Ishikawa (cell line): Measurements from ENCODE around the gene USP46.

Experiments used
- CEBPB ChIP-seq: IDR thresholded peaks from 2 replicates; pipeline ENCODE4 v1.6.1; 2012
- CREB1 ChIP-seq: IDR thresholded peaks from 2 replicates; pipeline ENCODE4 v1.6.1; 2012; ENCODE audit warnings: low read depth
- EGR1 ChIP-seq: IDR thresholded peaks from 2 replicates; pipeline ENCODE4 v1.6.1; 2012
- EP300 ChIP-seq: IDR thresholded peaks from 2 replicates; pipeline ENCODE4 v1.6.1; 2012; ENCODE audit warnings: borderline replicate concordance
- FOXM1 ChIP-seq: IDR thresholded peaks from 2 replicates; pipeline ENCODE4 v1.6.1; 2012; ENCODE audit warnings: low read depth, borderline replicate concordance
- NFIC ChIP-seq: IDR thresholded peaks from 2 replicates; pipeline ENCODE4 v1.6.1; 2012
- RAD21 ChIP-seq: IDR thresholded peaks from 2 replicates; pipeline ENCODE4 v1.6.1; 2012; ENCODE audit warnings: low read depth
- REST ChIP-seq: IDR thresholded peaks from 2 replicates; pipeline ENCODE4 v1.6.1; 2012; ENCODE audit warnings: low read depth, mild to moderate bottlenecking
- TAF1 ChIP-seq: IDR thresholded peaks from 2 replicates; pipeline ENCODE4 v1.6.1; 2012; ENCODE audit warnings: low read depth, mild to moderate bottlenecking
- TCF12 ChIP-seq: IDR thresholded peaks from 2 replicates; pipeline ENCODE4 v1.6.1; 2012; ENCODE audit warnings: low read depth
- TEAD4 ChIP-seq: IDR thresholded peaks from 2 replicates; pipeline ENCODE4 v1.6.1; 2012
- USF1 ChIP-seq: IDR thresholded peaks from 2 replicates; pipeline ENCODE4 v1.6.1; 2012
- YY1 ChIP-seq: IDR thresholded peaks from 2 replicates; pipeline ENCODE4 v1.6.1; 2012; ENCODE audit warnings: low read depth
- ZBTB7A ChIP-seq: IDR thresholded peaks from 2 replicates; pipeline ENCODE4 v1.6.1; 2012; ENCODE audit warnings: low read depth
- TF ChIP-seq, protein P1 (sequence below): IDR thresholded peaks from 2 replicates; pipeline ENCODE4 v1.6.1; 2012

The USP46 gene

DNA sequence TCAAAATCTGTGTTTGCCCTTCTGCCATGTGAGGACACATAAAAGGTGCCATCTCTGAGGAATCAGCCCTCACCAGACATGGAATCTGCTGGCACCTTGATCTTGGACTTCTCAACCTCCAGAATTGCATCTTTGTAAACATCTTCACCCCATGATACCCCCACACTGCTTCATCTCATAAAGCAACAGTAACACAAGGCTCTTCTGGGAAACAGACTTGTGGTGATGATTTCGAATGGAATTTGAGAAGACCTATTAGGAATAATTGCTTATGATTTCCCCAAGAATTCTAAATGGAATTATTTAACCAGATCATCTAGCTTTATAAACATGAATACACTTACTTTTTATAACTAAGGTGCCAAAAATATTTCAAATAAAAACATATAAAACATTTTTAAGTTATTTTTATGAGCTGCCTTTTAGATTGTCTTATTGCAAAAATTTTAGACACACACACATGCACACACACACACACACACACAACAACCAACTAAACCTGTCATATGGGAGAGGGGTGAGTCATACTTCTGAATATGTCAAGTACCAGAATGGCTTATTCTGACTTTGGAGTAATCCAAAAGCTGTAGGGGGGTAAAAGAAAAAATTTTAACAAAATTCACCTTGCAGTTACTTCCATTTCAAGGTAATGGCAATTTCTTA is 82.0 kb downstream of the USP46 start:
- TF ChIP-seq CEBPB, result no peak
- no peak for TF ChIP-seq REST
- TF ChIP-seq EGR1, result no peak
- no peak for TF ChIP-seq CREB1
- TF ChIP-seq NFIC, result no peak
- no peak for TF ChIP-seq TCF12
- TF ChIP-seq FOXM1, result no peak
- TF ChIP-seq ZBTB7A, result no peak
- no peak for TF ChIP-seq TAF1
- no peak for TF ChIP-seq RAD21
- no peak for TF ChIP-seq YY1
- TF ChIP-seq USF1, result no peak
- TF ChIP-seq, protein P1, sequence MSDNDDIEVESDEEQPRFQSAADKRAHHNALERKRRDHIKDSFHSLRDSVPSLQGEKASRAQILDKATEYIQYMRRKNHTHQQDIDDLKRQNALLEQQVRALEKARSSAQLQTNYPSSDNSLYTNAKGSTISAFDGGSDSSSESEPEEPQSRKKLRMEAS, result no peak
- TF ChIP-seq TEAD4, result no peak
- TF ChIP-seq EP300, result no peak

DNA sequence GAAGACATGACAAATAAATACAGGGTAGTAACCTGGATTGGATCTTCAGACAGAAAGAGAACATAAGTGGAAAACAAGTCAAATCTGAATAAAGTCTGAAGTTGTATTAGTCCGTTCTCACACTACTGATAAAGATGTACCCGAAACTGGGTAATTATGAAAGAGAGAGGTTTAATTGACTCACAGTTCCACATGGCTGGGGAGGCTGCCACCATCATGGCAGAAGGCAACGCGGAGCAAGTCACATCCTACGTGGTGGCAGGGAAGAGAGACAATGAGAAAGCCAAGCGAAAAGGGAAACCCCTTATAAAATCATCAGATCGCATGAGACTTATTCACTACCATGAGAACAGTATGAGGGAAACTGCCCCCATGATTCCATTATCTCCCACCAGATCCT is 82.8 kb downstream of the USP46 start:
- TF ChIP-seq NFIC (no peak), ZBTB7A (no peak), FOXM1 (no peak), EGR1 (no peak), USF1 (no peak), TEAD4 (no peak), EP300 (no peak), RAD21 (no peak), YY1 (no peak), CREB1 (no peak), REST (no peak)
- TF ChIP-seq, protein P1, result no peak

GRCh38 chr4:52575406-52575805 is 83.7 kb downstream of the USP46 start:
- TF ChIP-seq ZBTB7A (no peak), CEBPB (no peak), NFIC (no peak), TAF1 (no peak), RAD21 (no peak), YY1 (no peak), EP300 (no peak), TCF12 (no peak), CREB1 (no peak)
- TF ChIP-seq, protein P1, result no peak

- TF ChIP-seq, protein P1, result no peak
- no peak for TF ChIP-seq CREB1
- TF ChIP-seq USF1, result no peak
- TF ChIP-seq ZBTB7A, result no peak
- no peak for TF ChIP-seq YY1
- TF ChIP-seq REST, result no peak
- no peak for TF ChIP-seq TCF12
- no peak for TF ChIP-seq FOXM1
Observed at GRCh38 chr4:52574036-52574435, 85.1 kb downstream of the USP46 start.
